GM19468 (cell line): ENCODE data around the gene REL.
A peak's percentile ranks its signal among the peaks of the same experiment; 100 is the strongest.
"Not testable (repeated sequence)": the region's sequence is repeated elsewhere in the genome, so short reads cannot be mapped to it uniquely, and the experiment has no call there.

ENCODE experiments used
- ATAC-seq: cut with Tn5 transposase; IDR thresholded peaks from one replicate; pipeline ENCODE4 v1.9.1; 2021; ENCODE audit warnings: mild to moderate bottlenecking, moderate library complexity, moderate number of reproducible peaks; ENCODE audit not compliant: unreplicated experiment; ENCODE audit errors: extremely low read depth

Gene REL

GRCh38 chr2:60906395-60906794 lies 25.0 kb downstream of the REL start:
- no peak for ATAC-seq

GRCh38 chr2:60907329-60907728 lies 26.0 kb downstream of the REL start:
- ATAC-seq, result no peak

GRCh38 chr2:60925994-60926740 lies 44.8 kb downstream of the REL start:
- ATAC-seq, result no peak

GRCh38 chr2:60926741-60927552 lies 45.6 kb downstream of the REL start:
- no peak for ATAC-seq

- ATAC-seq, result not testable (repeated sequence)
Observed at GRCh38 chr2:60932061-60932460, 50.7 kb downstream of the REL start.

- ATAC-seq, result no peak
Observed at GRCh38 chr2:60932954-60933353, 51.6 kb downstream of the REL start.

GRCh38 chr2:60934165-60934722 lies 52.9 kb downstream of the REL start:
- ATAC-seq, result no peak

- ATAC-seq, result no peak
Observed at GRCh38 chr2:60936757-60937156, 55.4 kb downstream of the REL start.

GRCh38 chr2:60938301-60938700 lies 56.9 kb downstream of the REL start:
- no peak for ATAC-seq

GRCh38 chr2:60939622-60940021 lies 58.2 kb downstream of the REL start:
- ATAC-seq, result no peak

GRCh38 chr2:60945341-60945740 lies 64.0 kb downstream of the REL start:
- no peak for ATAC-seq

GRCh38 chr2:60947056-60947455 lies 65.7 kb downstream of the REL start:
- no peak for ATAC-seq

GRCh38 chr2:60948161-60948560 lies 66.8 kb downstream of the REL start:
- no peak for ATAC-seq

- ATAC-seq, result no peak
Observed at GRCh38 chr2:60948926-60949579, 67.7 kb downstream of the REL start.

- peak; percentile 32 for ATAC-seq
Observed at GRCh38 chr2:60954139-60954538, 72.8 kb downstream of the REL start.

- ATAC-seq, result no peak
Observed at GRCh38 chr2:60957224-60957623, 75.8 kb downstream of the REL start.

GRCh38 chr2:60957643-60958042 lies 76.3 kb downstream of the REL start:
- no peak for ATAC-seq

GRCh38 chr2:60958361-60958760 lies 77.0 kb downstream of the REL start:
- no peak for ATAC-seq

GRCh38 chr2:60958800-60959199 lies 77.4 kb downstream of the REL start:
- ATAC-seq, result no peak

- ATAC-seq, result no peak
Observed at GRCh38 chr2:60959501-60959900, 78.1 kb downstream of the REL start.

GRCh38 chr2:60960706-60961105 lies 79.3 kb downstream of the REL start:
- no peak for ATAC-seq
